ENCODE results near the gene MAPK14. TPM values are rescaled to one million over a fixed set of nuclear protein-coding genes. Genes with fewer than 3 reads are reported as not detected.
A peak's percentile ranks its signal among the peaks of the same experiment; 100 is the strongest.

Gene MAPK14
- polyA plus RNA-seq, 2 of the 4 experiments (the other 2 are of a cell fraction), result 19.4 to 36.7 TPM

- peak; percentile 8 to 24 for DNase-seq (ENCODE audit: low read depth in 1 of 2, low spot score in 1 of 2)
These were observed 1.3 kb downstream of the MAPK14 start for GRCh38 chr6:36028877-36029324.

GRCh38 chr6:36029464-36029863 lies 1.9 kb downstream of the MAPK14 start:
- Histone ChIP-seq H3K4me1 (peaks cover 17% of the 10 kb centered on the region; the same call in 2 of the 3 replicates), H3K27ac (peak overlapping the region; percentile 88 to 99; a peak in 5 of 6 replicates), H3K9me3 (no peaks in the 10 kb centered on the region), H3K4me3 (peak overlapping the region; percentile 97), H3K4me2 (peak overlapping the region; percentile 91)
- POLR2A ChIA-PET, result interaction anchor here (2.9 kb wide), 1 partner anchor 109 kb away, joined by 13 read pairs; the partner anchor contains the start of gene SRPK1
- ATAC-seq, result no peak
- no peak for FAIRE-seq
- 14% methylated on average over 6 of the region's 6 CpGs for WGBS (ENCODE audit: missing lambda C conversion rate)
- peak in 1 of 2 experiments; percentile 4 for DNase-seq (ENCODE audit: low read depth in 1 of 2, low spot score in 1 of 2)
- TF ChIP-seq CEBPB (IDR thresholded peaks at IDR 0.05) (peak; percentile 56 to 71; a peak in 3 of 4 replicates), EHMT2 (IDR thresholded peaks at IDR 0.05; ENCODE audit: low read depth) (no peak)
- CTCF ChIA-PET, result interaction anchor here (1.2 to 5.3 kb wide), 2 partner anchors 55 to 65 kb away, joined by 3 to 84 read pairs; no protein-coding TSS in a partner anchor

More at GRCh38 chr6:36028877-36029324, 1.3 kb downstream of the MAPK14 start:
- 3% methylated on average over 13 of the region's 13 CpGs for WGBS (ENCODE audit: missing lambda C conversion rate)
- H3K27ac ChIP-seq, result peak overlapping the region; percentile 88 to 99
- H3K9me3 ChIP-seq, result no peaks in the 10 kb centered on the region
- no peak for TF ChIP-seq JUNB (IDR thresholded peaks at IDR 0.05)
- no peak for TF ChIP-seq RAD21 (conservative IDR thresholded peaks at IDR 0.05 in 1 of 2, IDR thresholded peaks at IDR 0.05 in 1 of 2)
- TF ChIP-seq MAZ (IDR thresholded peaks at IDR 0.05; ENCODE audit: borderline replicate concordance, low read depth, low read length), result no peak
- TF ChIP-seq HOXA7 (CRISPR knock-in tag; IDR thresholded peaks at IDR 0.05), result no peak
- no peak for TF ChIP-seq ZNF302 (CRISPR knock-in tag; IDR thresholded peaks at IDR 0.05)
- TF ChIP-seq HOXB13 (CRISPR knock-in tag; IDR thresholded peaks at IDR 0.05; ENCODE audit: low read depth), result no peak
- TF ChIP-seq MAFK (IDR thresholded peaks at IDR 0.05; ENCODE audit: partially characterized antibody), result no peak
- no peak for TF ChIP-seq BHLHE40 (IDR thresholded peaks at IDR 0.05; ENCODE audit: low read depth, low read length)
- TF ChIP-seq TP53 (CRISPR knock-in tag; IDR thresholded peaks at IDR 0.05), result no peak
- TF ChIP-seq POLR2AphosphoS2 (conservative IDR thresholded peaks at IDR 0.05; ENCODE audit: low read length), result no peak
- TF ChIP-seq HDAC2 (IDR thresholded peaks at IDR 0.05), result no peak
- no peak for TF ChIP-seq POLR2A (IDR thresholded peaks at IDR 0.05; ENCODE audit: low read length)
- no peak for TF ChIP-seq SMC3 (IDR thresholded peaks at IDR 0.05)
- no peak for TF ChIP-seq ESRRA (IDR thresholded peaks at IDR 0.05; ENCODE audit: borderline replicate concordance, low read length)
- TF ChIP-seq, protein P1, sequence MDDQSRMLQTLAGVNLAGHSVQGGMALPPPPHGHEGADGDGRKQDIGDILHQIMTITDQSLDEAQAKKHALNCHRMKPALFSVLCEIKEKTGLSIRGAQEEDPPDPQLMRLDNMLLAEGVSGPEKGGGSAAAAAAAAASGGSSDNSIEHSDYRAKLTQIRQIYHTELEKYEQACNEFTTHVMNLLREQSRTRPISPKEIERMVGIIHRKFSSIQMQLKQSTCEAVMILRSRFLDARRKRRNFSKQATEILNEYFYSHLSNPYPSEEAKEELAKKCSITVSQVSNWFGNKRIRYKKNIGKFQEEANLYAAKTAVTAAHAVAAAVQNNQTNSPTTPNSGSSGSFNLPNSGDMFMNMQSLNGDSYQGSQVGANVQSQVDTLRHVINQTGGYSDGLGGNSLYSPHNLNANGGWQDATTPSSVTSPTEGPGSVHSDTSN (IDR thresholded peaks at IDR 0.05), result no peak
- ATAC-seq, result peak in 1 of 2 experiments; percentile 43; a peak in 3 of 6 replicates
- peak overlapping the region; percentile 91 for H3K4me2 ChIP-seq
- ChIA-PET POLR2A (interaction anchor here (0.6 to 2.9 kb wide), 5 partner anchors 10 to 415 kb away, joined by 3 to 13 read pairs (median 4); partner anchors contain the start of gene SRPK1), CTCF (interaction anchor here (0.6 to 5.3 kb wide), 8 partner anchors 18 to 673 kb away, joined by 3 to 84 read pairs (median 3); no protein-coding TSS in a partner anchor)
- no peak for FAIRE-seq
- peak overlapping the region; percentile 97 for H3K4me3 ChIP-seq
- H3K4me1 ChIP-seq, result peaks cover 15% of the 10 kb centered on the region; the same call in 2 of the 3 replicates

GRCh38 chr6:36032261-36032660 lies 4.7 kb downstream of the MAPK14 start:
- H3K4me2 ChIP-seq, result no peak overlapping the region
- WGBS (ENCODE audit: missing lambda C conversion rate), result 90% methylated on average over 1 of the region's 1 CpG
- DNase-seq (ENCODE audit: low read depth in 1 of 2, low spot score in 1 of 2) (no peak), FAIRE-seq (no peak), ATAC-seq (no peak)
- H3K27ac ChIP-seq, result no peak overlapping the region
- ChIA-PET CTCF (interaction anchor here (0.6 to 1.8 kb wide), 3 partner anchors 63 to 308 kb away, joined by 3 to 11 read pairs (median 3); no protein-coding TSS in a partner anchor), POLR2A (no interaction called here)
- H3K4me1 ChIP-seq, result peaks cover 17% of the 10 kb centered on the region; the same call in 2 of the 3 replicates
- TF ChIP-seq NR3C1 (IDR thresholded peaks at IDR 0.05) (no peak), ESRRA (IDR thresholded peaks at IDR 0.05; ENCODE audit: borderline replicate concordance, low read length) (no peak), ATOH8 (CRISPR knock-in tag; IDR thresholded peaks at IDR 0.05; ENCODE audit: low read depth) (no peak), CHD4 (IDR thresholded peaks at IDR 0.05; ENCODE audit: borderline replicate concordance) (no peak), RAD21 (conservative IDR thresholded peaks at IDR 0.05 in 1 of 2, IDR thresholded peaks at IDR 0.05 in 1 of 2) (no peak), SMC3 (IDR thresholded peaks at IDR 0.05) (no peak), E2F6 (IDR thresholded peaks at IDR 0.05; ENCODE audit: borderline replicate concordance, low read depth) (no peak), RCOR1 (IDR thresholded peaks at IDR 0.05; ENCODE audit: low read depth, low read length) (no peak), MAFK (IDR thresholded peaks at IDR 0.05; ENCODE audit: partially characterized antibody) (no peak), CTCF (IDR thresholded peaks at IDR 0.05) (no peak), ZSCAN20 (CRISPR knock-in tag; IDR thresholded peaks at IDR 0.05) (no peak), CBX8 (IDR thresholded peaks at IDR 0.05) (no peak), FOSB (CRISPR knock-in tag; IDR thresholded peaks at IDR 0.05) (no peak), HDAC2 (IDR thresholded peaks at IDR 0.05) (no peak)
- TF ChIP-seq, protein P2, sequence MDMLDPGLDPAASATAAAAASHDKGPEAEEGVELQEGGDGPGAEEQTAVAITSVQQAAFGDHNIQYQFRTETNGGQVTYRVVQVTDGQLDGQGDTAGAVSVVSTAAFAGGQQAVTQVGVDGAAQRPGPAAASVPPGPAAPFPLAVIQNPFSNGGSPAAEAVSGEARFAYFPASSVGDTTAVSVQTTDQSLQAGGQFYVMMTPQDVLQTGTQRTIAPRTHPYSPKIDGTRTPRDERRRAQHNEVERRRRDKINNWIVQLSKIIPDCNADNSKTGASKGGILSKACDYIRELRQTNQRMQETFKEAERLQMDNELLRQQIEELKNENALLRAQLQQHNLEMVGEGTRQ (IDR thresholded peaks at IDR 0.05), result no peak
- TF ChIP-seq, protein P3, sequence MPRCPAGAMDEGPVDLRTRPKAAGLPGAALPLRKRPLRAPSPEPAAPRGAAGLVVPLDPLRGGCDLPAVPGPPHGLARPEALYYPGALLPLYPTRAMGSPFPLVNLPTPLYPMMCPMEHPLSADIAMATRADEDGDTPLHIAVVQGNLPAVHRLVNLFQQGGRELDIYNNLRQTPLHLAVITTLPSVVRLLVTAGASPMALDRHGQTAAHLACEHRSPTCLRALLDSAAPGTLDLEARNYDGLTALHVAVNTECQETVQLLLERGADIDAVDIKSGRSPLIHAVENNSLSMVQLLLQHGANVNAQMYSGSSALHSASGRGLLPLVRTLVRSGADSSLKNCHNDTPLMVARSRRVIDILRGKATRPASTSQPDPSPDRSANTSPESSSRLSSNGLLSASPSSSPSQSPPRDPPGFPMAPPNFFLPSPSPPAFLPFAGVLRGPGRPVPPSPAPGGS (IDR thresholded peaks at IDR 0.05), result no peak
- H3K9me3 ChIP-seq, result no peaks in the 10 kb centered on the region
- H3K4me3 ChIP-seq, result no peak overlapping the region
